Mucosa of gallbladder (tissue), 1 donor: ENCODE measurements around the gene ZNF394. TPM values are rescaled to one million over a fixed set of nuclear protein-coding genes. Genes with fewer than 3 reads are reported as not detected.

Source experiments
- DNase-seq: peaks from one replicate; pipeline ENCODE4 v3.0.0-alpha.2; 2020; ENCODE audit warnings: low spot score
- total RNA-seq: library from RNA; stranded (reverse); gene quantifications from one replicate; pipeline ENCODE4 v1.2.1, GENCODE V29; 2021
- donor health status: DM: no; HTN: no; CAD: no.

The ZNF394 gene
- total RNA-seq, 1 donor from 2014 or later: 27.3 TPM

GRCh38 chr7:99493823-99494222 lies 6.3 kb downstream of the ZNF394 start:
- no peak for DNase-seq

DNA sequence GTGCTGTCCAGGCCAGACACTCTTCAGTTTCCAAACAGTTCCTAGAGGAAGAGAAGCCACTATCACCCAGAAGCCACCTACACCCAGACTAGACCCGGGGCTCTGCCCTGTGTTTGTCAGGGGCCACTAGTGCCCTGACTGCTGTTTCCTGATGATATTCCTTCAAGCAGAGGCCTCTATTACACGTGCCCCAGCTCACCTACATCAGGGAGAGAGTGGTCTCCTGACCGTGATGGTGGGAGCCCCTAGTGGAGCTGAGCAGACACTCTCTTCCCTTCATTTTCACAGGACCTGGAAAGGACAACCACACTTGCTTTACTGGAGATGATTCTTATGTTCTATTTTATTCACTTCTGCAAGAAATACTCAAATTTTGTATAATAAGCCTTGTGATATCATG lies 9.2 kb downstream of the ZNF394 start:
- DNase-seq: no peak

- no peak for DNase-seq
Measured at GRCh38 chr7:99489235-99489634, 10.8 kb downstream of the ZNF394 start.

DNA sequence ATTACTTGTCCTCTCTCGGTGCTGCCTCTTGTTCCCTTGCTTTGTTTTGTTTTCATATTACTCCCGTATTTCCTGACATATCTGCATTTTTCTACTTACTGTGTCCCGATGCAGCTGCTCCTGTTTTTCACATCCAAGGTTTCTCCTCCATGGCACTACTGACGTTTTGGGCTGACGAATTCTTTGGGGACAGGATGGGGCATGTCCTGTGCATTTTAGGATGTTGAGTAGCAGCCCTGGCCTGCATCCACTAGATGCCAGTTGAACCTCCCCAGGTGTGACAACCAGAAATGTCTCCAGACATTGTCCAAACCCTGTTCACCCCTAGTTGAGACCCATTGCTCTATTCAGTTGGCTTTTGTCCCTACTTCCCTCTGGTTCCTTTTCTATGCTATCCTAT lies 15.0 kb downstream of the ZNF394 start:
- DNase-seq: no peak

GRCh38 chr7:99478464-99479440 lies 21.3 kb downstream of the ZNF394 start:
- no peak for DNase-seq

- no peak for DNase-seq
Measured at GRCh38 chr7:99476107-99476506, 24.0 kb downstream of the ZNF394 start.

- peak; percentile 28 for DNase-seq
Measured at GRCh38 chr7:99473315-99473596, 26.8 kb downstream of the ZNF394 start.

GRCh38 chr7:99472561-99473314 lies 27.3 kb downstream of the ZNF394 start, which contains the start of gene ZNF789:
ZNF789 (plus strand) TSS chr7:99472890; CDS start chr7:99476457, 3,567 bp downstream.
- DNase-seq: peak; percentile 99

DNA sequence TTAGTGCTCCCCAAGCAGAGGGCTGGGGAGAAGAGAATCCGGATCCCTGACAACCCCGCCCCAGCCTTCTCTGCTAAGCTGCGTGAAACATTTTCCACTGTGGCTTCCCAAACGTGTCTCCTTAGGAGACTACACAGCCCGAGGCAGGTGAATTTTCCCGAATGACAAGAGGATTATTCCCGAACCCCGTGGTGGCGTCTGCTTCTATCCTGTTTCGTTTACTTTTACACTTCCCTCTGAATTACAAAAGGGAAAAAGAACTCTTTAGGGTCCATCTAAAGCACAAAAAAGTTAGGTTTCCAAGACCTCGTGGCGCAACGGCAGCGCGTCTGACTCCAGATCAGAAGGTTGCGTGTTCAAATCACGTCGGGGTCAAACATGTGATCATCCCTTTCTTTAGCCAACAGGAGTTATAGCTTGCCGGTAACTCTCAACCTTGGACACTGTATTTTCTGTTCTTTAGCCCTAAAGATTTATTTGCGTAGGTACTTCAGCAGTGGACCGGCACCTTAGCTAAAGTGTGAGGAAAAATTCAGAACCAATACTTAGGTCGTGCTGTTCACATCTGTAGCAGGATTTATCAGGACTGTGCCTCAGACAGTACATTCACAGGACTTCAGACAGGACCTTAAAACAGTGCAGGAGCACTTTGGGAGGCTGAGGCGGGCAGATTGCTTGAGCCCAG lies 30.6 kb downstream of the ZNF394 start:
- DNase-seq: no peak

- no peak for DNase-seq
Measured at GRCh38 chr7:99468336-99468918, 31.7 kb downstream of the ZNF394 start.

- DNase-seq: no peak
Measured at GRCh38 chr7:99465421-99465768, 34.7 kb downstream of the ZNF394 start.

- no peak for DNase-seq
Measured at GRCh38 chr7:99461221-99461620, 38.9 kb downstream of the ZNF394 start.

GRCh38 chr7:99460651-99461050 lies 39.4 kb downstream of the ZNF394 start:
- no peak for DNase-seq

- DNase-seq: no peak
Measured at GRCh38 chr7:99459087-99459486, 41.0 kb downstream of the ZNF394 start.

GRCh38 chr7:99457650-99458493 lies 42.2 kb downstream of the ZNF394 start:
- DNase-seq: no peak

DNA sequence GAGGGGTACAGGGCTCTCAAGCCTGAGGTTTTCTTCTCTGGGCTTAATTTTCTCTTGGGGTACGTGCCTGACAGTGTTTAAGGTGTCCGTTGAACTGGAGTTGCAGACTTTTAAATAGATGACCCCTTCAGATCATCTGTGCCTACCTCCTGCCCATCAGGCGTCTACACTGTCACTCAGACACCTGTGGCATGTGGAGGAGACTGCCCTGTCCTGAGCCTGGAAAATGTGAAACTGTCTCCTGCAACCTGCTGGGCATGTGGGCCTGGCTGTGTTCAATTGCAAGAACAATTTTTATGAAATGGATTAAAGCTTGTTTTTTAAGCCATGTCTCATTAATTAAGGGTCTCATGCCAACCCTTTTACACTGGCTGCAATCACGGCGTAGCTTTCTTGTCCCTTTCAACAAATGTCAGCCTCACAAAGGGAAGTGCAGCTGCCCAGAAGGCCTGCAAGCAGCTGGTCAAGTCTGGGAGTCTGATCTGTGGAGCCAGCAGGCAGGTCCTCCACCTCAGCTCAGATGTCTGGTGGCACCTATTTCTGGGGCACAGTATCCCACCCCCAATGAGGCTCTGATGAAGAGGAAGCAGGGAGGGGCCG lies 42.9 kb downstream of the ZNF394 start:
- DNase-seq: no peak

GRCh38 chr7:99456288-99456687 lies 43.8 kb downstream of the ZNF394 start:
- no peak for DNase-seq

DNA sequence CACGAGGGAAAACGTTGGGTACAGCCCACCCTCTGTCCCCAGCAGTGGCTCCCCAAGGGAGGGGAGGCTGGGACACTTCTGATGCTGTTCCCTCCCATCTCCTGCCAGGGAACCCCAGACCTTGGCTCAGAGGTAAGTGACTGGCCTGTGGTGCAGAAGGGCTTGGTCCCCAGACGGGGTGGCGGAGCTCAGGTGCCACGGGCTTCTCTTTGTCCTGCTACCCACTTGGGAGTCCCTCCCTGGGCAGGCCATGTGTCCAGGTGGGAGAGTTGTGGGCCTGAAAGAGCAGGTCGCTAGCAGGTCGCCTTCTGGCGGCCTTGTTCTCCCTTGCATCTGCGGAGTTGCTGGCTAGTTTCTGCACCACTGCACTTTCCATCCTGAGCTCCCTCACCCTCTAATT lies 44.2 kb downstream of the ZNF394 start:
- DNase-seq: no peak

- DNase-seq: no peak
Measured at GRCh38 chr7:99453105-99453504, 47.0 kb downstream of the ZNF394 start.

DNA sequence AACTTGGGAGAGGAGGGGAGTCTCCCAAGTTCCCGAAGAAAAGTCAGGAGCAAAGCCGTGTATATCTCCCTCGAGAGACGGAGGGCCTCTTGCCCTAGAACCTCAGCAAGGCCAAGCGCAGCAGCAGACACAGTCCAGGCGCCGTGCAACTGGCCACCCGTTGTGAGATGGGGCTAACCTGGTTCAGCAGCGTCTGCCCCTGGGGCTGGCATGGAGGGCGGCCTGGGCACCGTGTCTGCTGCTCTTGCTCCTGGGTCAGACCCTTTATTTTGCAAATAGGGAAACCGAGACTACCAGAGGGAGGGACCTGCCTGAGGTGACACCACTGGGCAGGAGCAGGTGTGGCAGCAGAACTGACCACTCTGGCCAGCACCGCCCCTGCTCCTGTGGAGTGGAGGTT lies 47.5 kb downstream of the ZNF394 start:
- DNase-seq: no peak

DNA sequence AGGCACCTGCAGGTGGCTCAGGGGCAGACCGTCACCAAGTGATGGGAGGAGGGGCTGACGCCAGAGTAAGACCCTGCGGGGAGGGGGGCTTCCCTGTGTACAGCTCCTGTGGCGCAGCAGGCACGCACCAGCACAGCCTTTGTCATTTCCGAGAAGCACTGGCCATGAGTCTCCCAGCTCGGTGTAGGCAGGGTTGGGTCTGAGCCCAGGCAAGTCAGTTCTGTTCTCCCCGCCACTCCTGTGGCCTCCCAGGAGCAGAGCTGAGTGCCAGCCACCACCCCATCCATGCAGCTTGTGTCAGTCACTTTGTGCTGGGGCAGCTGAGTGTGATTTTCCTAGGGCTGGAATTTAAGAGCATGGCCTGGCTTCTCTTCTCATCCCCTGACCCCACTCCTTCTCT lies 48.1 kb downstream of the ZNF394 start:
- no peak for DNase-seq
